HCT116 (cell line): ENCODE measurements around the gene IGIP. TPM values are rescaled to one million over a fixed set of nuclear protein-coding genes. Genes with fewer than 3 reads are reported as not detected.

ENCODE experiments used
- ATAC-seq: fragments of 200-7000 bp; cut with Tn5 transposase; 2 replicates; pipeline ENCODE4 v1.9.1; 2020; ENCODE audit warnings: mild to moderate bottlenecking, moderate library complexity
- BruUV-seq: library from RNA; stranded (reverse); fragments of 400-500 nt; replicated peaks from 2 replicates; lab custom pipeline; 2021; lab: Mats Ljungman, UMichigan
- CTCF ChIA-PET: fragments of 300-600 bp; sonication (Branson Sonifier 250); formaldehyde crosslinking; loops from one replicate; lab custom pipeline; 2021; ENCODE audit warnings: antibody characterized with exemption; lab: Charles Lee
- POLR2A ChIA-PET: fragments of 300-600, 350-600 bp; sonication (Branson Sonifier 250); formaldehyde crosslinking; loops from one replicate; lab custom pipeline; 2021; ENCODE audit warnings: antibody characterized with exemption; lab: Charles Lee
- RAD21 ChIA-PET, 2 experiments: fragments of 300-600 bp; sonication (Branson Sonifier 250); formaldehyde crosslinking; loops; one replicate each; lab custom pipeline; 2023; ENCODE audit warnings: low total read pairs in 2 of 2; ENCODE audit not compliant: uncharacterized antibody in 2 of 2, unreplicated experiment in 2 of 2, low non-redundant PET in 1 of 2; lab: Charles Lee
- DNase-seq: peaks from one replicate; pipeline ENCODE4 v3.0.0-alpha.2; 2010; ENCODE audit warnings: low read depth, low spot score
- H2AFZ ChIP-seq: fragments of 200-600 bp; shearing (Covaris generic), sonication (generic); 2 replicates; pipeline ENCODE4 v1.6.1; 2017; ENCODE audit warnings: low read depth, mixed run types, mixed read lengths, antibody characterized with exemption, low read length; ENCODE audit not compliant: poor library complexity, severe bottlenecking
- H3K27ac ChIP-seq: 2 replicates; pipeline ENCODE4 v1.5.1; 2012; ENCODE audit warnings: low read depth, low read length
- H3K27me3 ChIP-seq: fragments of 200-600 bp; sonication (generic); 2 replicates; pipeline ENCODE4 v1.6.1; 2016; ENCODE audit warnings: mixed run types, low read length, mixed read lengths; ENCODE audit not compliant: insufficient read depth
- H3K36me3 ChIP-seq, 2 experiments: fragments of 200-500 bp in 1 of 2; fragments of 200-600 bp in 1 of 2; sonication (Bioruptor generic) in 1 of 2; sonication (generic) in 1 of 2; 2 replicates each; pipeline versions ENCODE4 v1.5.1 to v1.6.1; 2014 to 2016; ENCODE audit warnings: low read length in 2 of 2, inconsistent platforms in 1 of 2, mixed read lengths in 1 of 2, mixed run types in 1 of 2; ENCODE audit not compliant: insufficient read depth in 2 of 2, control insufficient read depth in 1 of 2
- H3K4me1 ChIP-seq, 2 experiments: fragments of 200-600 bp in 1 of 2; sonication (generic) in 1 of 2; 2 replicates each; pipeline versions ENCODE4 v1.5.1 to v1.6.1; 2012 to 2017; ENCODE audit warnings: low read length in 2 of 2, inconsistent platforms in 1 of 2, mild to moderate bottlenecking in 1 of 2, mixed read lengths in 1 of 2, mixed run types in 1 of 2, moderate library complexity in 1 of 2; ENCODE audit not compliant: insufficient read depth in 2 of 2, control insufficient read depth in 1 of 2
- H3K4me2 ChIP-seq: fragments of 200-600 bp; sonication (generic); 2 replicates; pipeline ENCODE4 v1.6.1; 2017; ENCODE audit warnings: mixed run types, low read length, mixed read lengths
- H3K4me3 ChIP-seq, 2 experiments: fragments of 200-600 bp in 1 of 2; sonication (generic) in 1 of 2; replicated peaks in 1 of 2; 2 replicates each; pipeline ENCODE4 v1.5.1; 2011 to 2016; ENCODE audit warnings: low read length in 2 of 2, control low read depth in 1 of 2, low read depth in 1 of 2, mild to moderate bottlenecking in 1 of 2, mixed read lengths in 1 of 2, mixed run types in 1 of 2
- H3K79me2 ChIP-seq: fragments of 200-600 bp; sonication (generic); 2 replicates; pipeline ENCODE4 v1.6.1; 2017; ENCODE audit warnings: mild to moderate bottlenecking, mixed run types, low read length, moderate library complexity, mixed read lengths; ENCODE audit not compliant: insufficient read depth
- H3K9ac ChIP-seq: fragments of 200-600 bp; sonication (generic); 2 replicates; pipeline ENCODE4 v1.6.1; 2016; ENCODE audit warnings: low read length, mixed read lengths
- H3K9me2 ChIP-seq: fragments of 200-600 bp; sonication (generic), shearing (Covaris generic); 2 replicates; pipeline ENCODE4 v1.6.1; 2017; ENCODE audit warnings: mixed run types, mild to moderate bottlenecking, moderate library complexity; ENCODE audit not compliant: insufficient read depth
- H3K9me3 ChIP-seq, 2 experiments: fragments of 200-500 bp in 1 of 2; fragments of 200-600 bp in 1 of 2; sonication (Bioruptor generic) in 1 of 2; sonication (generic) in 1 of 2; 2 replicates each; pipeline ENCODE4 v1.6.1; 2014 to 2017; ENCODE audit warnings: low read length in 2 of 2, mixed read lengths in 2 of 2, inconsistent platforms in 1 of 2, low read depth in 1 of 2, mild to moderate bottlenecking in 1 of 2, mixed run types in 1 of 2, moderate library complexity in 1 of 2; ENCODE audit not compliant: control insufficient read depth in 1 of 2, insufficient read depth in 1 of 2
- H4K20me1 ChIP-seq: fragments of 200-600 bp; sonication (generic), shearing (Covaris generic); 2 replicates; pipeline ENCODE4 v1.6.1; 2017; ENCODE audit warnings: mixed run types, mild to moderate bottlenecking, moderate library complexity; ENCODE audit not compliant: insufficient read depth
- CBX3 ChIP-seq: IDR thresholded peaks from 2 replicates; pipeline ENCODE4 v1.6.1; 2012; ENCODE audit warnings: low read depth
- CEBPB ChIP-seq: IDR thresholded peaks from 2 replicates; pipeline ENCODE4 v1.6.1; 2012; ENCODE audit warnings: low read depth
- EGR1 ChIP-seq: IDR thresholded peaks from 2 replicates; pipeline ENCODE4 v1.6.1; 2012; ENCODE audit warnings: low read depth
- ELF1 ChIP-seq: IDR thresholded peaks from 2 replicates; pipeline ENCODE4 v1.6.1; 2012; ENCODE audit warnings: low read depth, borderline replicate concordance
- EZH2 ChIP-seq: fragments of 200-600 bp; sonication (generic); IDR thresholded peaks from 2 replicates; pipeline ENCODE4 v1.6.1; 2017; ENCODE audit warnings: antibody characterized with exemption, mixed run types
- EZH2phosphoT487 ChIP-seq: fragments of 200-600 bp; IDR thresholded peaks from 2 replicates; pipeline ENCODE4 v1.6.1; 2018; ENCODE audit warnings: antibody characterized with exemption, borderline replicate concordance
- JUND ChIP-seq: IDR thresholded peaks from 2 replicates; pipeline ENCODE4 v1.6.1; 2012
- POLR2A ChIP-seq: IDR thresholded peaks from 2 replicates; pipeline ENCODE4 v1.7.0; 2011; ENCODE audit warnings: borderline replicate concordance; ENCODE audit not compliant: insufficient read depth, insufficient read length; ENCODE audit errors: extremely low read depth
- POLR2AphosphoS5 ChIP-seq: IDR thresholded peaks from 2 replicates; pipeline ENCODE4 v1.6.1; 2011; ENCODE audit warnings: mild to moderate bottlenecking, low read depth, low read length, moderate library complexity
- RAD21 ChIP-seq: IDR thresholded peaks from 2 replicates; pipeline ENCODE4 v1.6.1; 2012; ENCODE audit warnings: low read depth, mild to moderate bottlenecking
- REST ChIP-seq: IDR thresholded peaks from 2 replicates; pipeline ENCODE4 v1.6.1; 2012; ENCODE audit warnings: low read depth
- SIN3A ChIP-seq: IDR thresholded peaks from 2 replicates; pipeline ENCODE4 v1.6.1; 2012; ENCODE audit warnings: low read depth
- SP1 ChIP-seq: IDR thresholded peaks from 2 replicates; pipeline ENCODE4 v1.6.1; 2012; ENCODE audit warnings: low read depth
- SRF ChIP-seq: IDR thresholded peaks from 2 replicates; pipeline ENCODE4 v1.6.1; 2012; ENCODE audit warnings: low read depth
- TCF7L2 ChIP-seq: IDR thresholded peaks from 2 replicates; pipeline ENCODE4 v1.7.0; 2011; ENCODE audit warnings: borderline replicate concordance, inconsistent platforms; ENCODE audit not compliant: insufficient read depth, insufficient read length; ENCODE audit errors: extremely low read depth
- ZNF274 ChIP-seq: fragments of 200-500 bp; sonication (Bioruptor generic); IDR thresholded peaks from 2 replicates; pipeline ENCODE4 v1.6.1; 2014; ENCODE audit warnings: mild to moderate bottlenecking, low read depth, low read length, inconsistent platforms
- intact Hi-C: fragments of 100-400 bp; cut with micrococcal nuclease; formaldehyde crosslinking; loops from 2 replicates; pipeline ENCODE4 v1.10.0; 2022
- total RNA-seq: library from RNA; stranded (reverse); gene quantifications from one replicate; pipeline ENCODE4 v1.2.1, GENCODE V29; 2021; ENCODE audit not compliant: unreplicated experiment
- TF ChIP-seq, protein P1 (sequence below): IDR thresholded peaks from 2 replicates; pipeline ENCODE4 v1.6.1; 2011; ENCODE audit warnings: mild to moderate bottlenecking, low read length, moderate library complexity; ENCODE audit not compliant: insufficient replicate concordance; ENCODE audit errors: extremely low read depth
- TF ChIP-seq, protein P2 (sequence below), 3 experiments: fragments of 200-600 bp in 1 of 3; sonication (generic) in 1 of 3; IDR thresholded peaks in 2 of 3; conservative IDR thresholded peaks in 1 of 3; 2 replicates each; pipeline ENCODE4 v1.5.1; 2012 to 2017; ENCODE audit warnings: low read depth in 2 of 3, low read length in 2 of 3, antibody characterized with exemption in 1 of 3, borderline replicate concordance in 1 of 3, control low read depth in 1 of 3, mild to moderate bottlenecking in 1 of 3, mixed read lengths in 1 of 3, mixed run types in 1 of 3, moderate library complexity in 1 of 3; ENCODE audit not compliant: insufficient read depth in 1 of 3

Gene IGIP
- total RNA-seq, 1 experiment from 2014 or later = 5.2 TPM

DNA sequence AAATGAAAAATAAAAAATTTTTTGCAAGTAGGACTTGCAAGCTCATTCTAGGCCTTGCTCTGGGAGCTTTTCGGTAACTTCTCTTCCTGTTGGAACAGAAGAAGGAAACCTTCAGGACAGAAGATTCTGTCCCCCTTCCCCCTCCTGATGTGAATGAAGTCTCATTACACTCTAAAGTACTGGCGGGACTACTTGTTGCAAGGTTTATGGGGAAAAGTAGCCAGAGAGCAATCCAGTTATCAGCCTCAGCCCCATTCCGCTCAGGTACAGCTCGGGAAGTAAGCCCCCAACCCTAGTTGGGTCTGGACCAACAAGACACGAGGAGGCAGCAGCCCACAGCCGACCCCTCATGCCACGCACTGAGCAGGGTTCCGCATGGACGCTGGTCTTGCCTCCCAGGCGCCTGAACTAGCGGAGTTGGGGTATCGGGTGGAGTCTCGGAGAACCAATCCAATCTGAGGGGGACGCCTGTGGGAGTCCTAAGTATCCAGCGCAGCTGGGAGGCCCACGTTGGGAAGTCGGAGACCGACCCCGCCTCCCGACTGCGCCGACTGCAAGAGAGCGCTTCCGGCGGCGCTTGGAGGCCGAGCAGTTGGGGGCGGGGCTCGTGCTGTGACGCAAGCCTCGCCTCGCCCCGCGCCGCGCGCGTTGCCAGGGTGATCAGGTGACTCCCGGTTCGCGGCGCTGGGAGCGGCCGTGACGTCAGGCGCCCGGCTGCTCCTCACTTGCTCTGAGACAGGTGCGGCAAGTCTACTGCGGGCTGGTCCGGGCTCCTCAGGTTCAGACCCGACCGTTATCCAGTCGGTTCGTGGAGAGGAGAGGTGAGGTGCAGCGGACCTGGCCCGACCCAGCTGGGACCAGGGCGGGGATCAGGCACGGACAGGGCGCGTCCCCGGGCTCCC lies 49.0 kb downstream of the IGIP start, which contains the start of gene CYSTM1:
Gene CYSTM1, plus strand, starts transcription at position 724 of the 902 bp plus-strand sequence. CDS start 19,278 bp downstream, outside the sequence.
- H3K9ac ChIP-seq = peak within 1 kb of the TSS; percentile 94
- intact Hi-C loops = loop anchor here (2.0 to 5.0 kb wide), 2 partner anchors 184 to 1443 kb away; partner anchors contain the start of gene DIAPH1
- CTCF ChIA-PET = no interaction called here
- H3K27ac ChIP-seq = peak within 1 kb of the TSS; percentile 93
- no peaks in the 10 kb centered on the region for H3K9me2 ChIP-seq
- H4K20me1 ChIP-seq = no peaks in the 10 kb centered on the region
- RAD21 ChIA-PET = no interaction called here
- peak; percentile 91 for ATAC-seq
- no peaks in the 10 kb centered on the region for H3K36me3 ChIP-seq
- H2AFZ ChIP-seq = no peak within 1 kb of the TSS
- no peaks in the 10 kb centered on the region for H3K9me3 ChIP-seq
- H3K27me3 ChIP-seq = no peaks in the 10 kb centered on the region
- H3K79me2 ChIP-seq = peaks cover 28% of the 10 kb centered on the region
- POLR2A ChIA-PET = interaction anchor here (0.6 to 2.0 kb wide), 3 partner anchors 9 to 172 kb away, joined by 3 to 9 read pairs (median 7); partner anchors contain the start of gene HBEGF
- H3K4me3 ChIP-seq = peak within 1 kb of the TSS; percentile 88 to 95
- BruUV-seq = TSS peak; percentile 97
- DNase-seq = peak; percentile 94
- H3K4me2 ChIP-seq = peak within 1 kb of the TSS; percentile 95
- peaks cover 15 to 29% of the 10 kb centered on the region in 2 experiments for H3K4me1 ChIP-seq
- TF ChIP-seq EZH2 (no peak), SP1 (peak; percentile 70), EGR1 (peak; percentile 26; the same call in 1 of the 2 replicates), JUND (peak; percentile 31; the same call in 1 of the 2 replicates), EZH2phosphoT487 (no peak), REST (no peak), SIN3A (peak; percentile 91), ELF1 (no peak; the same call in 1 of the 2 replicates), CEBPB (peak; percentile 86), POLR2A (peak; percentile 87), TCF7L2 (peak; percentile 45), SRF (no peak), CBX3 (no peak), ZNF274 (no peak), POLR2AphosphoS5 (peak; percentile 98), RAD21 (0 out of 2 replicates have a peak, but pooled peaks have one; percentile 28)
- TF ChIP-seq, protein P1, sequence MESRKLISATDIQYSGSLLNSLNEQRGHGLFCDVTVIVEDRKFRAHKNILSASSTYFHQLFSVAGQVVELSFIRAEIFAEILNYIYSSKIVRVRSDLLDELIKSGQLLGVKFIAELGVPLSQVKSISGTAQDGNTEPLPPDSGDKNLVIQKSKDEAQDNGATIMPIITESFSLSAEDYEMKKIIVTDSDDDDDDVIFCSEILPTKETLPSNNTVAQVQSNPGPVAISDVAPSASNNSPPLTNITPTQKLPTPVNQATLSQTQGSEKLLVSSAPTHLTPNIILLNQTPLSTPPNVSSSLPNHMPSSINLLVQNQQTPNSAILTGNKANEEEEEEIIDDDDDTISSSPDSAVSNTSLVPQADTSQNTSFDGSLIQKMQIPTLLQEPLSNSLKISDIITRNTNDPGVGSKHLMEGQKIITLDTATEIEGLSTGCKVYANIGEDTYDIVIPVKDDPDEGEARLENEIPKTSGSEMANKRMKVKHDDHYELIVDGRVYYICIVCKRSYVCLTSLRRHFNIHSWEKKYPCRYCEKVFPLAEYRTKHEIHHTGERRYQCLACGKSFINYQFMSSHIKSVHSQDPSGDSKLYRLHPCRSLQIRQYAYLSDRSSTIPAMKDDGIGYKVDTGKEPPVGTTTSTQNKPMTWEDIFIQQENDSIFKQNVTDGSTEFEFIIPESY = no peak
- TF ChIP-seq, protein P2, sequence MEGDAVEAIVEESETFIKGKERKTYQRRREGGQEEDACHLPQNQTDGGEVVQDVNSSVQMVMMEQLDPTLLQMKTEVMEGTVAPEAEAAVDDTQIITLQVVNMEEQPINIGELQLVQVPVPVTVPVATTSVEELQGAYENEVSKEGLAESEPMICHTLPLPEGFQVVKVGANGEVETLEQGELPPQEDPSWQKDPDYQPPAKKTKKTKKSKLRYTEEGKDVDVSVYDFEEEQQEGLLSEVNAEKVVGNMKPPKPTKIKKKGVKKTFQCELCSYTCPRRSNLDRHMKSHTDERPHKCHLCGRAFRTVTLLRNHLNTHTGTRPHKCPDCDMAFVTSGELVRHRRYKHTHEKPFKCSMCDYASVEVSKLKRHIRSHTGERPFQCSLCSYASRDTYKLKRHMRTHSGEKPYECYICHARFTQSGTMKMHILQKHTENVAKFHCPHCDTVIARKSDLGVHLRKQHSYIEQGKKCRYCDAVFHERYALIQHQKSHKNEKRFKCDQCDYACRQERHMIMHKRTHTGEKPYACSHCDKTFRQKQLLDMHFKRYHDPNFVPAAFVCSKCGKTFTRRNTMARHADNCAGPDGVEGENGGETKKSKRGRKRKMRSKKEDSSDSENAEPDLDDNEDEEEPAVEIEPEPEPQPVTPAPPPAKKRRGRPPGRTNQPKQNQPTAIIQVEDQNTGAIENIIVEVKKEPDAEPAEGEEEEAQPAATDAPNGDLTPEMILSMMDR (IDR thresholded peaks at IDR 0.05 in 2 of 3, conservative IDR thresholded peaks at IDR 0.05 in 1 of 3; ENCODE audit: borderline replicate concordance in 1 of 3, insufficient read depth in 1 of 3, low read depth in 2 of 3, low read length in 2 of 3) = no peak
